A549 (cell line): Measurements from ENCODE around the gene PKIG. TPM values are rescaled to one million over a fixed set of nuclear protein-coding genes. Genes with fewer than 3 reads are reported as not detected.

Experiments used
- ATAC-seq, 2 experiments: fragments of 200-7000 bp in 1 of 2; fragments of >200 bp in 1 of 2; cut with Nextera tagmentation in 1 of 2; cut with Tn5 transposase in 1 of 2; 3 replicates each; pipeline versions ENCODE4 v1.8.0 to v1.9.1; 2018 to 2020; ENCODE audit warnings: mild to moderate bottlenecking in 1 of 2, moderate library complexity in 1 of 2
- CTCF ChIA-PET: fragments of 300-600 bp; sonication (Branson Sonifier 250); formaldehyde crosslinking; extraction: SDS; loops from one replicate; lab custom pipeline; 2021; ENCODE audit warnings: antibody characterized with exemption, inconsistent platforms; lab: Yijun Ruan, JAX
- POLR2A ChIA-PET: fragments of 350-600 bp; formaldehyde crosslinking; extraction: SDS; loops from one replicate; lab custom pipeline; 2021; ENCODE audit warnings: antibody characterized with exemption, inconsistent platforms; lab: Yijun Ruan, JAX
- DNase-seq, 2 experiments: peaks; one replicate each; pipeline versions ENCODE4 v3.0.0 to v3.0.0-alpha.2; 2011 to 2016; ENCODE audit warnings: low read depth in 1 of 2, low spot score in 1 of 2
- FAIRE-seq: peaks from 2 replicates; lab custom pipeline; 2011; peaks lifted over from hg19 to GRCh38; lab: Jason Lieb, UNC
- H3K27ac ChIP-seq, 2 experiments: fragments of >200 bp; sonication (Bioruptor Twin); formaldehyde crosslinking; 3 replicates each; pipeline ENCODE4 v1.5.1; 2016 to 2017
- H3K4me1 ChIP-seq: fragments of >200 bp; sonication (Bioruptor Twin); formaldehyde crosslinking; 3 replicates; pipeline ENCODE4 v1.6.1; 2016
- H3K4me2 ChIP-seq: fragments of >200 bp; sonication (Bioruptor Twin); formaldehyde crosslinking; 3 replicates; pipeline ENCODE4 v1.6.1; 2016
- H3K4me3 ChIP-seq: fragments of >200 bp; sonication (Bioruptor Twin); formaldehyde crosslinking; 3 replicates; pipeline ENCODE4 v1.5.1; 2016
- H3K9me3 ChIP-seq: fragments of >200 bp; sonication (Bioruptor Twin); formaldehyde crosslinking; 3 replicates; pipeline ENCODE4 v1.6.1; 2016
- CBX2 ChIP-seq: fragments of 200-600 bp; sonication (generic); IDR thresholded peaks from 2 replicates; pipeline ENCODE4 v1.6.1; 2016; ENCODE audit warnings: low read depth, mild to moderate bottlenecking, borderline replicate concordance
- CHD2 ChIP-seq: fragments of 150-350 bp; IDR thresholded peaks from 2 replicates; pipeline ENCODE4 v1.6.1; 2014; ENCODE audit warnings: low read length; ENCODE audit not compliant: partially characterized antibody
- ELK1 ChIP-seq: fragments of 150-350 bp; IDR thresholded peaks from 2 replicates; pipeline ENCODE4 v1.6.1; 2014; ENCODE audit warnings: low read depth, mild to moderate bottlenecking, low read length
- EP300 ChIP-seq, 2 experiments: fragments of >200 bp; sonication (Bioruptor Twin); formaldehyde crosslinking; IDR thresholded peaks; 2 replicates in 1 of 2; 3 replicates in 1 of 2; pipeline ENCODE4 v1.6.1; 2016 to 2017
- ESRRA ChIP-seq: fragments of 150-350 bp; IDR thresholded peaks from 2 replicates; pipeline ENCODE4 v1.6.1; 2014; ENCODE audit warnings: mild to moderate bottlenecking, low read length, borderline replicate concordance
- FOXS1 ChIP-seq: fragments of 250-450 bp; sonication (Bioruptor Pico); IDR thresholded peaks from 2 replicates; pipeline ENCODE4 v1.5.0; 2020; ENCODE audit warnings: mild to moderate bottlenecking, moderate library complexity
- GATA3 ChIP-seq: IDR thresholded peaks from 2 replicates; pipeline ENCODE4 v1.6.1; 2012; ENCODE audit warnings: borderline replicate concordance
- HOXA7 ChIP-seq: fragments of 250-450 bp; sonication (Bioruptor Pico); IDR thresholded peaks from 2 replicates; pipeline ENCODE4 v1.5.0; 2020; ENCODE audit warnings: mild to moderate bottlenecking, moderate library complexity
- HOXB13 ChIP-seq: fragments of 250-450 bp; sonication (Bioruptor Pico); IDR thresholded peaks from 2 replicates; pipeline ENCODE4 v1.5.0; 2020; ENCODE audit warnings: low read depth, mild to moderate bottlenecking, moderate library complexity
- HOXB5 ChIP-seq: fragments of 250-450 bp; sonication (Bioruptor Pico); IDR thresholded peaks from 2 replicates; pipeline ENCODE4 v1.5.0; 2020; ENCODE audit warnings: mild to moderate bottlenecking, moderate library complexity
- JUN ChIP-seq, 2 experiments: fragments of >200 bp; sonication (Bioruptor Twin); formaldehyde crosslinking; IDR thresholded peaks; 2 replicates in 1 of 2; 3 replicates in 1 of 2; pipeline ENCODE4 v1.6.1; 2016 to 2017
- MAZ ChIP-seq: fragments of 150-350 bp; IDR thresholded peaks from 2 replicates; pipeline ENCODE4 v1.6.1; 2014; ENCODE audit warnings: antibody characterized with exemption, low read depth, low read length, borderline replicate concordance
- NPAS2 ChIP-seq: fragments of 250-450 bp; sonication (Bioruptor Pico); IDR thresholded peaks from 2 replicates; pipeline ENCODE4 v1.8.0; 2022; ENCODE audit warnings: mild to moderate bottlenecking, moderate library complexity, borderline replicate concordance
- NR3C1 ChIP-seq: fragments of >200 bp; sonication (Bioruptor Twin); formaldehyde crosslinking; IDR thresholded peaks from 3 replicates; pipeline ENCODE4 v1.6.1; 2017
- PBX3 ChIP-seq: IDR thresholded peaks from 2 replicates; pipeline ENCODE4 v1.6.1; 2012
- PHF8 ChIP-seq: fragments of 200-600 bp; sonication (generic); IDR thresholded peaks from 2 replicates; pipeline ENCODE4 v1.6.1; 2016; ENCODE audit warnings: low read depth, mild to moderate bottlenecking, antibody characterized with exemption, moderate library complexity, borderline replicate concordance
- POLR2A ChIP-seq: IDR thresholded peaks from 2 replicates; pipeline ENCODE4 v1.6.1; 2012; ENCODE audit warnings: mild to moderate bottlenecking, low read length
- TFCP2L1 ChIP-seq: fragments of 250-450 bp; sonication (Bioruptor Pico); IDR thresholded peaks from 2 replicates; pipeline ENCODE4 v1.5.0; 2021; ENCODE audit warnings: mild to moderate bottlenecking
- USF2 ChIP-seq: fragments of 450-650 bp; IDR thresholded peaks from 2 replicates; pipeline ENCODE4 v1.6.1; 2014; ENCODE audit warnings: antibody characterized with exemption
- ZFP36 ChIP-seq: fragments of 450-650 bp; IDR thresholded peaks from 2 replicates; pipeline ENCODE4 v1.6.1; 2014; ENCODE audit warnings: borderline replicate concordance; ENCODE audit not compliant: partially characterized antibody
- WGBS: methylation state at CpG from one replicate; pipeline ENCODE4 v1.1.6; 2017; ENCODE audit errors: missing lambda C conversion rate; 5-methylcytosine and 5-hydroxymethylcytosine counted together
- polyA plus RNA-seq, 4 experiments: library from polyadenylated mRNA; depleted of rRNA in 3 of 4; stranded (reverse); fragments of >200 nt; fragmentation: RNase III in 1 of 4; extraction: RNeasy Plus Mini Kit Qiagen cat#74134 plus additional on column Dnase treatment in 1 of 4; gene quantifications; 2 replicates in 3 of 4; 3 replicates in 1 of 4; pipeline ENCODE4 v1.2.3, GENCODE V29; 2011 to 2017
- TF ChIP-seq, protein P1 (sequence below): fragments of 200-600 bp; sonication (generic); IDR thresholded peaks from 2 replicates; pipeline ENCODE4 v1.6.1; 2016; ENCODE audit warnings: antibody characterized with exemption, mild to moderate bottlenecking, moderate library complexity

PKIG gene
- polyA plus RNA-seq, 2 of the 4 experiments (the other 2 are of a cell fraction), result 24.0 to 31.1 TPM

DNA sequence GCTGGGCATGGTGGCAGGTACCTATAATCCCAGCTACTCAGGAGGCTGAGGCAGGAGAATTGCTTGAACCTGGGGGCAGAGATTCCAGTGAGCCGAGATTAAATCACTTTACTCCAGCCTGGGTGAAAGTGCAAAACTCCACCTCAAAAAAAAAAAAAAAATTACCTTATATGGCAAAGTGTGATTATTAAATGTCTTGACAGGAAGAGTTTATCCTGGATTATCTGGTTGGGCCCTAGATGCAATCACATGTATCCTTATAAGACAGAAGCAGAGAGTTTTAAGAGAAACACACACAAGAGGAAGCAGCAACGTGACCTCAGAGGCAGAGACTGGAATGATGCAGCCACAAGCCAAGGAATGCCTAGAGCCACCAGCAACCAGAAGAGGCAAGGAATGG lies 58.1 kb downstream of the PKIG start:
- no peak for ATAC-seq
- CTCF ChIA-PET, result interaction anchor here (0.7 kb wide), 2 partner anchors 93 to 266 kb away, joined by 3 to 5 read pairs; no protein-coding TSS in a partner anchor

DNA sequence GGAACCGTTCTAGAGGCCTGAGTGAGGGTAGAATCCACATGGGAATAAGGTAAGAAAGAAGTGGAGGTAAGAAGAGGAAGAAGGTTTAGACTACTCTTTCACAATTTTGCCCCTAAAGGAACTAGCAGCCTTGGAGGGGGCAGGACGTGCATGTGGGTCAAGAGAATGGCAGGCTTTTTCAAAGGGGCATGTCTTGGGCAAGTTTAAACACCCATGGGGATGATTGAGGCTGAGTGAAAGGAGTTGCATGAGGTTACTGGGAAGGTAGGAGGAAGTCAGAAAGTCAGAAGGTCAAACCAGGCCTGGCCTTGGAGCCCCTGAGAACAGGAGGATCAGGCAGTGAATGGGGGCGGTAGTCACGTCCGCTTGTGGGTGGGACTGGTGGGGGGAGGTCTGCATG lies 58.9 kb downstream of the PKIG start:
- H3K27ac ChIP-seq, result peak overlapping the region; percentile 83 to 94; a peak in 5 of 6 replicates
- ATAC-seq (no peak), FAIRE-seq (no peak), DNase-seq (no peak)
- no peaks in the 10 kb centered on the region for H3K9me3 ChIP-seq
- no peak overlapping the region for H3K4me3 ChIP-seq
- TF ChIP-seq MAZ (no peak), JUN (IDR thresholded peaks at IDR 0.05) (no peak), ZFP36 (no peak), NPAS2 (CRISPR knock-in tag) (no peak), USF2 (no peak), ELK1 (no peak), GATA3 (no peak), EP300 (IDR thresholded peaks at IDR 0.05) (no peak), TFCP2L1 (CRISPR knock-in tag) (no peak)
- H3K4me2 ChIP-seq, result no peak overlapping the region
- POLR2A ChIA-PET, result no interaction called here
- WGBS, result 89% methylated on average over 5 of the region's 5 CpGs
- CTCF ChIA-PET, result interaction anchor here (0.7 to 13.0 kb wide), 2 partner anchors 28 to 42 kb away, joined by 3 to 126 read pairs; no protein-coding TSS in a partner anchor
- peaks cover 46% of the 10 kb centered on the region for H3K4me1 ChIP-seq

More for the DNA sequence above, 58.1 kb downstream of the PKIG start:
- no peak overlapping the region for H3K4me3 ChIP-seq
- peak overlapping the region in 1 of 2 experiments; percentile 94; a peak in 2 of 6 replicates for H3K27ac ChIP-seq
- DNase-seq (no peak), FAIRE-seq (no peak)
- POLR2A ChIA-PET, result no interaction called here
- 98% methylated on average over 2 of the region's 2 CpGs for WGBS
- H3K4me1 ChIP-seq, result peaks cover 38% of the 10 kb centered on the region
- no peaks in the 10 kb centered on the region for H3K9me3 ChIP-seq
- no peak for TF ChIP-seq NR3C1
- no peak for TF ChIP-seq HOXA7
- no peak for TF ChIP-seq CBX2
- TF ChIP-seq PHF8, result no peak
- TF ChIP-seq MAZ, result no peak
- TF ChIP-seq, protein P1, sequence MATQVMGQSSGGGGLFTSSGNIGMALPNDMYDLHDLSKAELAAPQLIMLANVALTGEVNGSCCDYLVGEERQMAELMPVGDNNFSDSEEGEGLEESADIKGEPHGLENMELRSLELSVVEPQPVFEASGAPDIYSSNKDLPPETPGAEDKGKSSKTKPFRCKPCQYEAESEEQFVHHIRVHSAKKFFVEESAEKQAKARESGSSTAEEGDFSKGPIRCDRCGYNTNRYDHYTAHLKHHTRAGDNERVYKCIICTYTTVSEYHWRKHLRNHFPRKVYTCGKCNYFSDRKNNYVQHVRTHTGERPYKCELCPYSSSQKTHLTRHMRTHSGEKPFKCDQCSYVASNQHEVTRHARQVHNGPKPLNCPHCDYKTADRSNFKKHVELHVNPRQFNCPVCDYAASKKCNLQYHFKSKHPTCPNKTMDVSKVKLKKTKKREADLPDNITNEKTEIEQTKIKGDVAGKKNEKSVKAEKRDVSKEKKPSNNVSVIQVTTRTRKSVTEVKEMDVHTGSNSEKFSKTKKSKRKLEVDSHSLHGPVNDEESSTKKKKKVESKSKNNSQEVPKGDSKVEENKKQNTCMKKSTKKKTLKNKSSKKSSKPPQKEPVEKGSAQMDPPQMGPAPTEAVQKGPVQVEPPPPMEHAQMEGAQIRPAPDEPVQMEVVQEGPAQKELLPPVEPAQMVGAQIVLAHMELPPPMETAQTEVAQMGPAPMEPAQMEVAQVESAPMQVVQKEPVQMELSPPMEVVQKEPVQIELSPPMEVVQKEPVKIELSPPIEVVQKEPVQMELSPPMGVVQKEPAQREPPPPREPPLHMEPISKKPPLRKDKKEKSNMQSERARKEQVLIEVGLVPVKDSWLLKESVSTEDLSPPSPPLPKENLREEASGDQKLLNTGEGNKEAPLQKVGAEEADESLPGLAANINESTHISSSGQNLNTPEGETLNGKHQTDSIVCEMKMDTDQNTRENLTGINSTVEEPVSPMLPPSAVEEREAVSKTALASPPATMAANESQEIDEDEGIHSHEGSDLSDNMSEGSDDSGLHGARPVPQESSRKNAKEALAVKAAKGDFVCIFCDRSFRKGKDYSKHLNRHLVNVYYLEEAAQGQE, result no peak
- TF ChIP-seq HOXB5 (CRISPR knock-in tag), result no peak
- no peak for TF ChIP-seq ESRRA
- no peak for TF ChIP-seq FOXS1 (CRISPR knock-in tag)
- TF ChIP-seq ZFP36, result no peak
- no peak for TF ChIP-seq HOXB13 (CRISPR knock-in tag)
- no peak for TF ChIP-seq CHD2
- TF ChIP-seq POLR2A, result no peak
- no peak for TF ChIP-seq PBX3
- no peak for TF ChIP-seq JUN (IDR thresholded peaks at IDR 0.05)
- H3K4me2 ChIP-seq, result no peak overlapping the region
